Endothelial cell of umbilical vein (primary cell): ENCODE results near the gene TLR5. TPM values are rescaled to one million over a fixed set of nuclear protein-coding genes. Genes with fewer than 3 reads are reported as not detected.

Experiments
- BruUV-seq: library from RNA; stranded (reverse); fragments of 400-500 nt; replicated peaks from 2 replicates; lab custom pipeline; 2021; lab: Mats Ljungman, UMichigan
- CTCF ChIA-PET: fragments of 300-600, 350-600 bp; sonication (Branson Sonifier 250); formaldehyde crosslinking; loops from one replicate; lab custom pipeline; 2021; ENCODE audit warnings: antibody characterized with exemption, inconsistent platforms; lab: Charles Lee
- POLR2A ChIA-PET: fragments of 300-600, 350-600 bp; sonication (Branson Sonifier 250); formaldehyde crosslinking; loops from one replicate; lab custom pipeline; 2021; ENCODE audit warnings: antibody characterized with exemption, inconsistent platforms; lab: Charles Lee
- DNase-seq: peaks from one replicate; pipeline ENCODE4 v3.0.0-alpha.2; 2011; ENCODE audit warnings: low read depth, low spot score
- FAIRE-seq: peaks from 2 replicates; lab custom pipeline; 2011; peaks lifted over from hg19 to GRCh38; lab: Jason Lieb, UNC
- H2AFZ ChIP-seq: 2 replicates; pipeline ENCODE4 v1.6.0; 2012; ENCODE audit warnings: low read depth, low read length, control low read depth, inconsistent platforms
- H3K27ac ChIP-seq: 2 replicates; pipeline ENCODE4 v1.5.1; 2011; ENCODE audit warnings: low read depth, mild to moderate bottlenecking, control low read depth, low read length, moderate library complexity; ENCODE audit not compliant: insufficient read depth
- H3K27me3 ChIP-seq, 2 experiments: 2 replicates each; pipeline versions ENCODE4 v1.6.0 to v1.6.1; 2011; ENCODE audit warnings: low read length in 2 of 2, mixed read lengths in 1 of 2; ENCODE audit not compliant: control insufficient read depth in 2 of 2, insufficient read depth in 2 of 2
- H3K36me3 ChIP-seq, 2 experiments: 2 replicates in 1 of 2; 3 replicates in 1 of 2; pipeline ENCODE4 v1.5.1; 2011; ENCODE audit warnings: low read length in 2 of 2, mild to moderate bottlenecking in 1 of 2, moderate library complexity in 1 of 2; ENCODE audit not compliant: control insufficient read depth in 2 of 2, insufficient read depth in 2 of 2; ENCODE audit errors: extremely low read depth in 1 of 2
- H3K4me1 ChIP-seq: 3 replicates; pipeline ENCODE4 v1.5.1; 2011; ENCODE audit warnings: mild to moderate bottlenecking, low read length; ENCODE audit not compliant: control insufficient read depth, insufficient read depth; ENCODE audit errors: extremely low read depth
- H3K4me2 ChIP-seq: 2 replicates; pipeline ENCODE4 v1.6.1; 2011; ENCODE audit warnings: low read length, control low read depth, mixed read lengths; ENCODE audit not compliant: insufficient read depth
- H3K4me3 ChIP-seq, 3 experiments: fragments of 200-600 bp in 1 of 3; sonication (generic), shearing (Covaris generic) in 1 of 3; replicated peaks in 1 of 3; 2 replicates each; pipeline ENCODE4 v1.5.1; 2011 to 2016; ENCODE audit warnings: control low read depth in 3 of 3, low read length in 3 of 3, mild to moderate bottlenecking in 2 of 3, inconsistent platforms in 1 of 3, low read depth in 1 of 3, moderate library complexity in 1 of 3; ENCODE audit not compliant: insufficient read depth in 1 of 3
- H3K79me2 ChIP-seq: 2 replicates; pipeline ENCODE4 v1.6.0; 2012; ENCODE audit warnings: low read length, inconsistent platforms; ENCODE audit not compliant: control insufficient read depth, insufficient read depth
- H3K9ac ChIP-seq: replicated peaks from 2 replicates; pipeline ENCODE3; 2011; ENCODE audit warnings: low read length, control low read depth; ENCODE audit not compliant: insufficient read depth; ENCODE audit errors: extremely low read depth
- H3K9me1 ChIP-seq: replicated peaks from 3 replicates; pipeline ENCODE4 v1.6.0; 2011; ENCODE audit warnings: mild to moderate bottlenecking, low read length; ENCODE audit not compliant: control insufficient read depth, insufficient read depth; ENCODE audit errors: extremely low read depth
- H3K9me3 ChIP-seq: replicated peaks from 2 replicates; pipeline ENCODE4 v1.5.1; 2012; ENCODE audit warnings: low read length, inconsistent platforms; ENCODE audit not compliant: control insufficient read depth, insufficient read depth
- H4K20me1 ChIP-seq: replicated peaks from 2 replicates; pipeline ENCODE3; 2011; ENCODE audit warnings: mild to moderate bottlenecking, low read length; ENCODE audit not compliant: control insufficient read depth, insufficient read depth; ENCODE audit errors: extremely low read depth
- CTCF ChIP-seq, 2 donors: IDR thresholded peaks; 1 replicate in 1 of 2; 2 replicates in 1 of 2; pipeline ENCODE4 v1.5.1; 2011; ENCODE audit warnings: low read length in 2 of 2, mild to moderate bottlenecking in 2 of 2, moderate library complexity in 2 of 2, control low read depth in 1 of 2, inconsistent platforms in 1 of 2, low read depth in 1 of 2; ENCODE audit not compliant: insufficient read depth in 1 of 2; ENCODE audit errors: extremely low read depth in 1 of 2
- EZH2 ChIP-seq: IDR thresholded peaks from 2 replicates; pipeline ENCODE4 v1.6.1; 2012; ENCODE audit warnings: borderline replicate concordance, low read depth, mild to moderate bottlenecking, moderate library complexity, low read length, inconsistent platforms; ENCODE audit not compliant: severe bottlenecking
- FOS ChIP-seq: IDR thresholded peaks from 2 replicates; pipeline ENCODE4 v1.6.1; 2011; ENCODE audit warnings: mild to moderate bottlenecking, low read length, moderate library complexity, borderline replicate concordance; ENCODE audit not compliant: insufficient read depth
- GATA2 ChIP-seq: IDR thresholded peaks from 2 replicates; pipeline ENCODE4 v1.7.0; 2011; ENCODE audit warnings: low read depth, mild to moderate bottlenecking, moderate library complexity, mixed read lengths, low read length; ENCODE audit not compliant: insufficient read length, insufficient read depth
- JUN ChIP-seq: IDR thresholded peaks from 2 replicates; pipeline ENCODE4 v1.6.1; 2011; ENCODE audit warnings: borderline replicate concordance, low read depth; ENCODE audit not compliant: insufficient read length, insufficient read depth
- MAX ChIP-seq: IDR thresholded peaks from 2 replicates; pipeline ENCODE4 v1.6.1; 2011; ENCODE audit not compliant: insufficient read depth, insufficient read length
- MYC ChIP-seq: IDR thresholded peaks from one replicate; pipeline ENCODE4 v1.6.1; 2011; ENCODE audit warnings: mild to moderate bottlenecking, low read depth, low read length
- POLR2A ChIP-seq: IDR thresholded peaks from 2 replicates; pipeline ENCODE4 v1.6.1; 2012; ENCODE audit warnings: low read depth, mild to moderate bottlenecking, control low read depth, low read length
- POLR2AphosphoS5 ChIP-seq: IDR thresholded peaks from 2 replicates; pipeline ENCODE4 v1.6.1; 2012; ENCODE audit warnings: low read depth, mild to moderate bottlenecking, control low read depth, low read length, moderate library complexity; ENCODE audit not compliant: insufficient read depth
- dilution Hi-C: fragments of 300-500 bp; cut with MboI; formaldehyde crosslinking; loops from one replicate; pipeline ENCODE4 v1.15.0; 2019; ENCODE audit warnings: low sequenced_read_pairs; ENCODE audit not compliant: extremely low pct_ligation_motif_present
- intact Hi-C: fragments of 100-400 bp; cut with micrococcal nuclease; formaldehyde crosslinking; loops from one replicate; pipeline ENCODE4 v1.10.0; 2022
- polyA plus RNA-seq, 4 experiments: library from polyadenylated mRNA; depleted of rRNA in 3 of 4; stranded (reverse) in 3 of 4; unstranded in 1 of 4; fragments of >200 nt; gene quantifications; 2 replicates each; pipeline versions ENCODE4 v1.2.1 to v1.2.3, GENCODE V29; 2011 to 2012; ENCODE audit warnings: missing spikeins in 1 of 4
- total RNA-seq: library from RNA; stranded (reverse); gene quantifications from 2 replicates; pipeline ENCODE4 v1.2.3, GENCODE V29; 2021

The TLR5 gene
- total and polyA plus RNA-seq, 2 donors (not counting 3 experiments of a cell fraction or from before 2014, with no cell fraction given), result 0.15 to 0.25 TPM

GRCh38 chr1:223142269-223142668 is 779 bp downstream of the TLR5 start:
- Histone ChIP-seq H3K9ac (no peak overlapping the region), H3K36me3 (no peaks in the 10 kb centered on the region), H3K79me2 (no peaks in the 10 kb centered on the region), H2AFZ (no peak overlapping the region), H3K9me1 (no peaks in the 10 kb centered on the region), H3K4me2 (peak overlapping the region; percentile 41), H4K20me1 (no peaks in the 10 kb centered on the region), H3K27ac (no peak overlapping the region), H3K27me3 (peaks cover 6% of the 10 kb centered on the region in 2 experiments), H3K4me1 (peaks cover 4% of the 10 kb centered on the region), H3K9me3 (no peaks in the 10 kb centered on the region), H3K4me3 (no peak overlapping the region)
- dilution Hi-C loops (no loop called here), intact Hi-C loops (no loop called here)
- ChIA-PET POLR2A (no interaction called here), CTCF (interaction anchor here (2.1 to 3.5 kb wide), 2 partner anchors 9 to 19 kb away, joined by 11 to 12 read pairs; no protein-coding TSS in a partner anchor)
- DNase-seq (no peak), FAIRE-seq (no peak)
- no peak for TF ChIP-seq JUN
- no peak for TF ChIP-seq MAX
- TF ChIP-seq POLR2A, result no peak
- no peak for TF ChIP-seq FOS
- TF ChIP-seq GATA2, result no peak
- no peak for TF ChIP-seq MYC
- TF ChIP-seq CTCF (IDR thresholded peaks at IDR 0.05; ENCODE audit: extremely low read depth in 1 of 2, insufficient read depth in 1 of 2, low read depth in 1 of 2, low read length in 2 of 2), result no peak
- TF ChIP-seq POLR2AphosphoS5, result no peak
- no peak for TF ChIP-seq EZH2
- BruUV-seq, result no TSS peak
